K562 (cell line): ENCODE results near the gene PLXNB1. TPM values are rescaled to one million over a fixed set of nuclear protein-coding genes. Genes with fewer than 3 reads are reported as not detected.

Experiments
- ATAC-seq: fragments of 200-7000 bp; cut with Tn5 transposase; 3 replicates; pipeline ENCODE4 v1.9.1; 2020; ENCODE audit warnings: moderate library complexity
- BruUV-seq: library from RNA; stranded (reverse); fragments of 400-500 nt; replicated peaks from 2 replicates; lab custom pipeline; 2021; lab: Mats Ljungman, UMichigan
- CTCF ChIA-PET: fragments of 300-600 bp; formaldehyde crosslinking; extraction: SDS; loops from one replicate; lab custom pipeline; 2021; ENCODE audit warnings: low intra/inter-chr PET ratio; lab: Yijun Ruan, JAX
- POLR2A ChIA-PET: fragments of 300-600, 350-650 bp; sonication (Branson Sonifier 250); formaldehyde crosslinking; extraction: SDS; loops from one replicate; lab custom pipeline; 2021; ENCODE audit warnings: antibody characterized with exemption, inconsistent platforms; lab: Yijun Ruan, JAX
- DNase-seq, 4 experiments: peaks; one replicate each; pipeline versions ENCODE4 v3.0.0 to v3.0.0-alpha.2; 2011 to 2018; ENCODE audit warnings: low spot score in 3 of 4, mixed read lengths in 3 of 4; ENCODE audit errors: extremely low read depth in 1 of 4
- FAIRE-seq: peaks from 2 replicates; lab custom pipeline; 2011; peaks lifted over from hg19 to GRCh38; lab: Jason Lieb, UNC
- H2AFZ ChIP-seq: 2 replicates; pipeline ENCODE4 v1.6.0; 2011; ENCODE audit warnings: low read depth, low read length, control low read depth, inconsistent platforms
- H3K27ac ChIP-seq: fragments of 200-600 bp; 3 replicates; pipeline ENCODE4 v1.8.0; 2011; ENCODE audit warnings: low read depth, mild to moderate bottlenecking, control low read depth, inconsistent platforms, low read length, moderate library complexity, mixed read lengths; ENCODE audit errors: extremely low read depth
- H3K27me3 ChIP-seq, 2 experiments: fragments of 300-600 bp in 1 of 2; 2 replicates in 1 of 2; 3 replicates in 1 of 2; pipeline versions ENCODE4 v1.6.0 to v1.8.0; 2011; ENCODE audit warnings: inconsistent platforms in 2 of 2, low read length in 2 of 2, mild to moderate bottlenecking in 1 of 2, mixed read lengths in 1 of 2, moderate library complexity in 1 of 2; ENCODE audit not compliant: control insufficient read depth in 2 of 2, insufficient read depth in 2 of 2
- H3K36me3 ChIP-seq: fragments of 300-600 bp; 3 replicates; pipeline ENCODE4 v1.8.0; 2011; ENCODE audit warnings: mild to moderate bottlenecking, low read length, inconsistent platforms; ENCODE audit not compliant: control insufficient read depth, insufficient read depth
- H3K4me1 ChIP-seq, 2 experiments: fragments of 200-600 bp in 1 of 2; replicated peaks in 1 of 2; 2 replicates in 1 of 2; 3 replicates in 1 of 2; pipeline versions ENCODE4 v1.5.1 to v1.8.0; 2011; ENCODE audit warnings: inconsistent platforms in 2 of 2, low read length in 2 of 2, mild to moderate bottlenecking in 1 of 2, mixed read lengths in 1 of 2, moderate library complexity in 1 of 2; ENCODE audit not compliant: control insufficient read depth in 2 of 2, insufficient read depth in 2 of 2
- H3K4me2 ChIP-seq: 2 replicates; pipeline ENCODE4 v1.6.1; 2011; ENCODE audit warnings: low read length, control low read depth, inconsistent platforms, mixed read lengths; ENCODE audit not compliant: insufficient read depth
- H3K4me3 ChIP-seq: fragments of 200-600 bp; sonication (generic), shearing (Covaris generic); 2 replicates; pipeline ENCODE4 v1.5.1; 2016; ENCODE audit warnings: control low read depth, inconsistent platforms
- H3K79me2 ChIP-seq: fragments of 200-600 bp; 3 replicates; pipeline ENCODE4 v1.8.0; 2011; ENCODE audit warnings: low read length, inconsistent platforms; ENCODE audit not compliant: control insufficient read depth, insufficient read depth
- H3K9ac ChIP-seq, 2 experiments: 2 replicates each; pipeline versions ENCODE4 v1.6.0 to v1.6.1; 2011; ENCODE audit warnings: low read depth in 2 of 2, low read length in 2 of 2, control low read depth in 1 of 2, inconsistent platforms in 1 of 2, mild to moderate bottlenecking in 1 of 2, mixed read lengths in 1 of 2; ENCODE audit not compliant: insufficient read depth in 1 of 2
- H3K9me1 ChIP-seq: one replicate; pipeline ENCODE4 v1.6.0; 2011; ENCODE audit warnings: inconsistent platforms, mild to moderate bottlenecking, low read length, moderate library complexity; ENCODE audit not compliant: control insufficient read depth, insufficient read depth
- H3K9me3 ChIP-seq: replicated peaks from 2 replicates; pipeline ENCODE4 v1.5.1; 2011; ENCODE audit warnings: low read depth, low read length, inconsistent platforms; ENCODE audit not compliant: control insufficient read depth, insufficient read depth
- H4K20me1 ChIP-seq: replicated peaks from 2 replicates; pipeline ENCODE4 v1.6.1; 2011; ENCODE audit warnings: low read length, inconsistent platforms, mixed read lengths; ENCODE audit not compliant: control insufficient read depth, insufficient read depth
- MIER1 ChIP-seq: fragments of 450-650 bp; IDR thresholded peaks from 2 replicates; pipeline ENCODE4 v1.6.1; 2016; ENCODE audit warnings: antibody characterized with exemption, mild to moderate bottlenecking, low read depth
- MNT ChIP-seq, 2 experiments: fragments of 450-650 bp; conservative IDR thresholded peaks; 2 replicates each; pipeline ENCODE4 v1.6.1; 2017; ENCODE audit warnings: mild to moderate bottlenecking in 2 of 2, moderate library complexity in 2 of 2
- RBM22 ChIP-seq: fragments of 200-400 bp; formaldehyde crosslinking; IDR thresholded peaks from 2 replicates; pipeline ENCODE4 v1.6.1; 2018; ENCODE audit warnings: low read length, low read depth; ENCODE audit not compliant: poor library complexity, severe bottlenecking
- WGBS: fragments of 100-300 bp; shearing (Covaris generic); methylation state at CpG from one replicate; pipeline ENCODE4 v1.1.6; 2016; ENCODE audit warnings: low coverage, mixed read lengths; ENCODE audit not compliant: insufficient coverage; ENCODE audit errors: missing lambda C conversion rate; 5-methylcytosine and 5-hydroxymethylcytosine counted together
- in situ Hi-C: fragments of 300-500 bp; cut with MboI; formaldehyde crosslinking; loops from 4 replicates; pipeline ENCODE4 v1.15.0; 2018; ENCODE audit warnings: inconsistent platforms, mixed read lengths
- intact Hi-C: fragments of 100-400 bp; cut with micrococcal nuclease; formaldehyde crosslinking; loops from 2 replicates; pipeline ENCODE4 v1.14.2; 2022
- polyA plus RNA-seq, 8 experiments: library from polyadenylated mRNA; depleted of rRNA in 4 of 8; stranded (reverse) in 5 of 8; unstranded in 3 of 8; fragments of >200 nt; fragmentation: Nextera tagmentation in 2 of 8; fragmentation: Illumina TruSeq in 1 of 8; extraction: Ambion mirVana in 2 of 8; extraction: Trizol in 1 of 8; gene quantifications; 2 replicates each; pipeline versions ENCODE4 v1.2.1 to v1.2.3, GENCODE V29; 2011 to 2014; ENCODE audit warnings: inconsistent platforms in 1 of 8, missing spikeins in 1 of 8
- total RNA-seq, 7 experiments: library from RNA; depleted of rRNA in 6 of 7; stranded (reverse); fragments of >200 nt in 6 of 7; fragmentation: Illumina TruSeq in 2 of 7; extraction: Trizol in 2 of 7; gene quantifications; 2 replicates each; pipeline versions ENCODE4 v1.2.1 to v1.2.3, GENCODE V29; 2011 to 2021; ENCODE audit warnings: low replicate concordance in 1 of 7

The PLXNB1 gene
- total and polyA plus RNA-seq, 9 of the 15 experiments (the other 6 are each of a cell fraction or from before 2014, with no cell fraction given), result 0.17 to 17.4 (median 6.0) TPM

GRCh38 chr3:48426944-48427629 lies 2.8 kb downstream of the PLXNB1 start:
- H3K79me2 ChIP-seq, result no peaks in the 10 kb centered on the region; the same call in 2 of the 3 replicates
- H3K27me3 ChIP-seq, result no peaks in the 10 kb centered on the region
- H3K36me3 ChIP-seq, result peaks cover 5% of the 10 kb centered on the region; the same call in 2 of the 3 replicates
- WGBS, result 61% methylated on average over 5 of the region's 8 CpGs
- H3K9ac ChIP-seq, result no peak overlapping the region
- no peak overlapping the region for H3K27ac ChIP-seq
- no peaks in the 10 kb centered on the region for H3K9me1 ChIP-seq
- FAIRE-seq, result no peak
- H3K4me1 ChIP-seq, result peaks cover 3 to 47% of the 10 kb centered on the region in 2 experiments; a peak in 4 of 5 replicates
- no peaks in the 10 kb centered on the region for H3K9me3 ChIP-seq
- H4K20me1 ChIP-seq, result no peaks in the 10 kb centered on the region
- no peak overlapping the region for H3K4me3 ChIP-seq
- no peak for ATAC-seq
- no TSS peak for BruUV-seq
- H2AFZ ChIP-seq, result no peak overlapping the region
- intact Hi-C loops (no loop called here), in situ Hi-C loops (no loop called here)
- DNase-seq, result no peak
- ChIA-PET POLR2A (interaction anchor here (0.6 kb wide), 1 partner anchor 22 kb away, joined by 3 read pairs; no protein-coding TSS in a partner anchor), CTCF (no interaction called here)
- no peak for TF ChIP-seq MNT (conservative IDR thresholded peaks at IDR 0.05)
- TF ChIP-seq RBM22, result no peak
- TF ChIP-seq MIER1, result no peak
- H3K4me2 ChIP-seq, result no peak overlapping the region
